Measurements from ENCODE around the gene ERVMER34-1.

ERVMER34-1 gene

DNA sequence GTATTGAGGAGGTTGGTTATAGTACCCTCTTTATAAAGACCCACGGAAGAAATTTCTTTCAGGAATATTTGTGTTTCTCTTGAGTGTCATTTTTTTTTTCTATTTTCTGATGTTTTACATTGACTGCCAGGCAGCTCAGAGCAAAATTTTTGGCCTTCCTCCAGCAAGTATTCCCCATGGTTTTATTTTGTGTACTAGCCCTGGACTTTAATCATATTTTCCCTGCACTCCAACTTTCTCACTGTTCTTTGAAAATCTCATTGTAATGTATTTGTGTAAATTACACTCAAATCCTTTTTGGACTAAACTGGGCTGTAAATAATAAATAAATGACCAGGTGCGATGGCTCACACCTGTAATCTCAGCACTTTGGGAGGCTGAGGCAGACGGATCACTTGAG lies 46.6 kb downstream of the ERVMER34-1 start:
- H3K79me1 ChIP-seq (replicated peaks; ENCODE audit: low read length, poor library complexity, severe bottlenecking), result no peaks in the 10 kb centered on the region
- no peak overlapping the region for H4K91ac ChIP-seq (ENCODE audit: low read length)
- no peak overlapping the region for H3K14ac ChIP-seq (ENCODE audit: low read length in 2 of 2)
- H3K4ac ChIP-seq (ENCODE audit: low read depth in 1 of 2, low read length in 2 of 2), result no peak overlapping the region
- no peak overlapping the region for H2BK5ac ChIP-seq (ENCODE audit: low read depth, low read length, poor library complexity, severe bottlenecking)
- H3K27ac ChIP-seq (ENCODE audit: low read length, poor library complexity, severe bottlenecking), result no peak overlapping the region
- H2BK12ac ChIP-seq (ENCODE audit: low read length in 2 of 2), result no peak overlapping the region
- no peak overlapping the region for H3K4me2 ChIP-seq (ENCODE audit: low read length, poor library complexity, severe bottlenecking)
- H2BK15ac ChIP-seq (ENCODE audit: low read depth, poor library complexity, severe bottlenecking), result no peak overlapping the region
- no peak overlapping the region for H3K23ac ChIP-seq (ENCODE audit: low read length in 2 of 2)
- no peaks in the 10 kb centered on the region for H3K9me3 ChIP-seq (ENCODE audit: control insufficient read depth, low read length)
- no peak overlapping the region for H2BK120ac ChIP-seq (ENCODE audit: low read depth, low read length)
- no peaks in the 10 kb centered on the region for H3K27me3 ChIP-seq (ENCODE audit: control insufficient read depth in 1 of 2, insufficient read depth in 1 of 2, low read length in 2 of 2)
- no peak overlapping the region for H2AK5ac ChIP-seq (ENCODE audit: low read length, severe bottlenecking)
- no peak overlapping the region for H3K9ac ChIP-seq (ENCODE audit: low read length)
- H3K18ac ChIP-seq (ENCODE audit: low read depth in 1 of 2, low read length in 2 of 2), result no peak overlapping the region
- no peak overlapping the region for H4K8ac ChIP-seq (ENCODE audit: low read length)
- no peaks in the 10 kb centered on the region for H3K36me3 ChIP-seq (ENCODE audit: control insufficient read depth in 1 of 2, insufficient read depth in 2 of 2, low read depth in 1 of 2, low read length in 2 of 2)
- no peaks in the 10 kb centered on the region for H3K4me1 ChIP-seq (ENCODE audit: control insufficient read depth, insufficient read depth, low read depth, low read length)
- 100% methylated on average over 2 of the region's 3 CpGs for WGBS
- no peak for DNase-seq
- H2AFZ ChIP-seq (ENCODE audit: low read depth, low read length), result no peak overlapping the region
- no peak overlapping the region for H3K4me3 ChIP-seq (ENCODE audit: insufficient read depth in 1 of 2, low read depth in 1 of 2, low read length in 2 of 2)

DNA sequence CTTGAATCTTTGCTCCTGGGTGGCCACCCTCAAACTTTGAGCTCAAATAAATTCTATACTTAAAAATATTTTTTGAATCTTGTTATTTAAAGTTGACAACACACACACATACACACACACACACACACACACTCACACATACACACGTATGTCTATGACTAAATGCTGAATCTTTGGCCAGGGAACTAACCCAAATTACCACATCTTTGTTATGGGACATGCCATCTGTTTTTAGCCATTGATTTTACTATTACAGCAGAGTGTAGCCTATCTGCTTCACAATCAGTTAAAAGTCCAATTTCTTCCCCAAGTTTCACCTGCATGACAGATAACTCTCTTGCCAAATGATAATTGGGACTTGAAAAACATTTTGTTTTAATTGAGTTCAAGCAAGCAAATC lies 47.1 kb downstream of the ERVMER34-1 start:
- no peak for DNase-seq
- Histone ChIP-seq H3K4me2 (ENCODE audit: low read length, poor library complexity, severe bottlenecking) (no peak overlapping the region), H2BK12ac (ENCODE audit: low read length in 2 of 2) (no peak overlapping the region), H3K9me3 (ENCODE audit: control insufficient read depth, low read length) (no peaks in the 10 kb centered on the region), H2BK120ac (ENCODE audit: low read depth, low read length) (no peak overlapping the region), H2BK15ac (ENCODE audit: low read depth, poor library complexity, severe bottlenecking) (no peak overlapping the region), H4K8ac (ENCODE audit: low read length) (no peak overlapping the region), H2AFZ (ENCODE audit: low read depth, low read length) (no peak overlapping the region), H2BK5ac (ENCODE audit: low read depth, low read length, poor library complexity, severe bottlenecking) (no peak overlapping the region), H3K27me3 (ENCODE audit: control insufficient read depth in 1 of 2, insufficient read depth in 1 of 2, low read length in 2 of 2) (no peaks in the 10 kb centered on the region), H3K4ac (ENCODE audit: low read depth in 1 of 2, low read length in 2 of 2) (no peak overlapping the region), H3K14ac (ENCODE audit: low read length in 2 of 2) (no peak overlapping the region), H3K9ac (ENCODE audit: low read length) (no peak overlapping the region), H3K36me3 (ENCODE audit: control insufficient read depth in 1 of 2, insufficient read depth in 2 of 2, low read depth in 1 of 2, low read length in 2 of 2) (no peaks in the 10 kb centered on the region), H2AK5ac (ENCODE audit: low read length, severe bottlenecking) (no peak overlapping the region), H3K4me1 (ENCODE audit: control insufficient read depth, insufficient read depth, low read depth, low read length) (no peaks in the 10 kb centered on the region), H3K18ac (ENCODE audit: low read depth in 1 of 2, low read length in 2 of 2) (no peak overlapping the region), H4K91ac (ENCODE audit: low read length) (no peak overlapping the region), H3K23ac (ENCODE audit: low read length in 2 of 2) (no peak overlapping the region), H3K27ac (ENCODE audit: low read length, poor library complexity, severe bottlenecking) (no peak overlapping the region), H3K4me3 (ENCODE audit: insufficient read depth in 1 of 2, low read depth in 1 of 2, low read length in 2 of 2) (no peak overlapping the region), H3K79me1 (replicated peaks; ENCODE audit: low read length, poor library complexity, severe bottlenecking) (no peaks in the 10 kb centered on the region)
- 84% methylated on average over 1 of the region's 1 CpG for WGBS

DNA sequence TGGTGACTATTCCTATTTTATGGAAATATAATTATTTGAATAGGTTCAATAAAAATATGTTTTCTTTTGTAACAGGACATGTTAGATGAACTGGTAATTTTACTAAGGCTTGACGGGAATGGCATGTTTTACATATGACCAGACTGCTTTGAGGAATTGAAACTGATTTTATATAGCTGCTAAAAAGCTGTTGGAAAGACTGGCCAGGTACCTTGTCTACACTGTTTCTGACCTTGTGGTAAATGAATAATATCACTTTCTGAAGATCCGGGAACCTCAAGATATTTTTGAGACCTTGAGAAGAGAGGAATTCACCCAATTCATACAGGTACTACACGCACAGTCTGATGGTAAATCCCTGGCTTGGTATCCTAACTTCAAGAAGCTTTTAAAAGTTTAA lies 50.0 kb downstream of the ERVMER34-1 start:
- Histone ChIP-seq H3K79me1 (replicated peaks; ENCODE audit: low read length, poor library complexity, severe bottlenecking) (no peaks in the 10 kb centered on the region), H2BK120ac (ENCODE audit: low read depth, low read length) (no peak overlapping the region), H3K9me3 (ENCODE audit: control insufficient read depth, low read length) (no peaks in the 10 kb centered on the region), H3K18ac (ENCODE audit: low read depth in 1 of 2, low read length in 2 of 2) (no peak overlapping the region), H4K8ac (ENCODE audit: low read length) (no peak overlapping the region), H2AFZ (ENCODE audit: low read depth, low read length) (no peak overlapping the region), H2AK5ac (ENCODE audit: low read length, severe bottlenecking) (no peak overlapping the region), H3K36me3 (ENCODE audit: control insufficient read depth in 1 of 2, insufficient read depth in 2 of 2, low read depth in 1 of 2, low read length in 2 of 2) (no peaks in the 10 kb centered on the region), H3K4me2 (ENCODE audit: low read length, poor library complexity, severe bottlenecking) (no peak overlapping the region), H2BK5ac (ENCODE audit: low read depth, low read length, poor library complexity, severe bottlenecking) (no peak overlapping the region), H3K4ac (ENCODE audit: low read depth in 1 of 2, low read length in 2 of 2) (no peak overlapping the region), H4K91ac (ENCODE audit: low read length) (no peak overlapping the region), H3K4me1 (ENCODE audit: control insufficient read depth, insufficient read depth, low read depth, low read length) (no peaks in the 10 kb centered on the region), H3K27ac (ENCODE audit: low read length, poor library complexity, severe bottlenecking) (no peak overlapping the region), H3K27me3 (ENCODE audit: control insufficient read depth in 1 of 2, insufficient read depth in 1 of 2, low read length in 2 of 2) (no peaks in the 10 kb centered on the region), H3K9ac (ENCODE audit: low read length) (no peak overlapping the region), H3K14ac (ENCODE audit: low read length in 2 of 2) (no peak overlapping the region), H3K23ac (ENCODE audit: low read length in 2 of 2) (no peak overlapping the region), H2BK15ac (ENCODE audit: low read depth, poor library complexity, severe bottlenecking) (no peak overlapping the region), H2BK12ac (ENCODE audit: low read length in 2 of 2) (no peak overlapping the region), H3K4me3 (ENCODE audit: insufficient read depth in 1 of 2, low read depth in 1 of 2, low read length in 2 of 2) (no peak overlapping the region)
- WGBS, result 97% methylated on average over 3 of the region's 3 CpGs
- no peak for DNase-seq

DNA sequence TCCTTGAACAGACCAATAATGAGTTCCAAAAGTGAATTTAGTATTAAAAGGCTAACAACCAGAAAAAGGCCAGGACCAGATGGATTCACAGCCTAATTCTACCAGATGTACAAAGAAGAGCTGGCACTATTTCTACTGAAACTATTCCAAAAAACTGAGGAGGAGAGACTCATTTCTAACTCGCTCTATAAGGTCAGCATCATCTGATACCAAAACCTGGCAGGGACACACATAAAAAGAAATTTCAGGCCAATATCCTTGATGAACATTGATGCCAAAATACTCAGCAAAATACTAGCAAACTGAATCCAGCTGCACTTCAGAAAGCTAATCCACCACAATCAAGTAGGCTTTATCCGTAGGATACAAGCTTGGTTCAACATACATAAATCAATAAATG lies 56.3 kb downstream of the ERVMER34-1 start:
- Histone ChIP-seq H3K4ac (ENCODE audit: low read depth in 1 of 2, low read length in 2 of 2) (no peak overlapping the region), H3K18ac (ENCODE audit: low read depth in 1 of 2, low read length in 2 of 2) (no peak overlapping the region), H2AFZ (ENCODE audit: low read depth, low read length) (no peak overlapping the region), H2BK5ac (ENCODE audit: low read depth, low read length, poor library complexity, severe bottlenecking) (no peak overlapping the region), H4K91ac (ENCODE audit: low read length) (no peak overlapping the region), H2BK120ac (ENCODE audit: low read depth, low read length) (no peak overlapping the region), H3K4me2 (ENCODE audit: low read length, poor library complexity, severe bottlenecking) (no peak overlapping the region), H3K14ac (ENCODE audit: low read length in 2 of 2) (no peak overlapping the region), H4K8ac (ENCODE audit: low read length) (no peak overlapping the region), H3K27me3 (ENCODE audit: control insufficient read depth in 1 of 2, insufficient read depth in 1 of 2, low read length in 2 of 2) (no peaks in the 10 kb centered on the region), H2BK15ac (ENCODE audit: low read depth, poor library complexity, severe bottlenecking) (no peak overlapping the region), H3K4me3 (ENCODE audit: insufficient read depth in 1 of 2, low read depth in 1 of 2, low read length in 2 of 2) (no peak overlapping the region), H3K9me3 (ENCODE audit: control insufficient read depth, low read length) (peaks cover 13% of the 10 kb centered on the region), H3K36me3 (ENCODE audit: control insufficient read depth in 1 of 2, insufficient read depth in 2 of 2, low read depth in 1 of 2, low read length in 2 of 2) (no peaks in the 10 kb centered on the region), H2BK12ac (ENCODE audit: low read length in 2 of 2) (no peak overlapping the region), H2AK5ac (ENCODE audit: low read length, severe bottlenecking) (no peak overlapping the region), H3K79me1 (replicated peaks; ENCODE audit: low read length, poor library complexity, severe bottlenecking) (no peaks in the 10 kb centered on the region), H3K9ac (ENCODE audit: low read length) (no peak overlapping the region), H3K4me1 (ENCODE audit: control insufficient read depth, insufficient read depth, low read depth, low read length) (no peaks in the 10 kb centered on the region), H3K27ac (ENCODE audit: low read length, poor library complexity, severe bottlenecking) (no peak overlapping the region), H3K23ac (ENCODE audit: low read length in 2 of 2) (no peak overlapping the region)
- 93% methylated on average over 2 of the region's 2 CpGs for WGBS
- DNase-seq, result no peak

Measured in mesenchymal stem cell (in vitro differentiated cells and primary cell).